Body of pancreas (tissue), 4 donors: ENCODE results near the gene VPS9D1.

Experiments
- POLR2A ChIP-seq, 3 donors: fragments of 450-650 bp; IDR thresholded peaks; one replicate each; pipeline ENCODE4 v1.6.1; 2016; ENCODE audit warnings: antibody characterized with exemption in 3 of 3, mild to moderate bottlenecking in 2 of 3
- TF ChIP-seq, protein P1 (sequence below), 7 experiments: fragments of 450-650 bp in 4 of 7; fragments of 200-600 bp in 3 of 7; sonication (generic) in 3 of 7; IDR thresholded peaks; one replicate each; pipeline ENCODE4 v1.5.1; 2016 to 2019; ENCODE audit warnings: antibody characterized with exemption in 7 of 7

DNA sequence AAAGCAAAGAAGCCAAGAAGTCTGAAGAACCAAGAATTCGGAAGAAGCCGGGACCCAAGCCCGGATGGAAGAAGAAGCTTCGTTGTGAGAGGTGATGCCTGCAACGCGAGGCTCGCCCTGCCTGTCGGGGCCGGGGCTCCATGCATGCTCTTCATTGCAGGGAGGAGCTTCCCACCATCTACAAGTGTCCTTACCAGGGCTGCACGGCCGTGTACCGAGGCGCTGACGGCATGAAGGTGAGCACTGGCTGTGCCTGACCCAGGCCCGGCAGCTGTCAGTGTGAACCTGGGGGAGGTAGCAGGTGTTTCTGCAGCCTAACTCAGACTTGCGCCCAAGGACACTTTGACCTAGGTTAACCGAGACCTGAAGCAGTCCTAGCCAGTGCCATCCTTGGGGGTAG lies 12.6 kb upstream of the VPS9D1 start:
- TF ChIP-seq, protein P1, sequence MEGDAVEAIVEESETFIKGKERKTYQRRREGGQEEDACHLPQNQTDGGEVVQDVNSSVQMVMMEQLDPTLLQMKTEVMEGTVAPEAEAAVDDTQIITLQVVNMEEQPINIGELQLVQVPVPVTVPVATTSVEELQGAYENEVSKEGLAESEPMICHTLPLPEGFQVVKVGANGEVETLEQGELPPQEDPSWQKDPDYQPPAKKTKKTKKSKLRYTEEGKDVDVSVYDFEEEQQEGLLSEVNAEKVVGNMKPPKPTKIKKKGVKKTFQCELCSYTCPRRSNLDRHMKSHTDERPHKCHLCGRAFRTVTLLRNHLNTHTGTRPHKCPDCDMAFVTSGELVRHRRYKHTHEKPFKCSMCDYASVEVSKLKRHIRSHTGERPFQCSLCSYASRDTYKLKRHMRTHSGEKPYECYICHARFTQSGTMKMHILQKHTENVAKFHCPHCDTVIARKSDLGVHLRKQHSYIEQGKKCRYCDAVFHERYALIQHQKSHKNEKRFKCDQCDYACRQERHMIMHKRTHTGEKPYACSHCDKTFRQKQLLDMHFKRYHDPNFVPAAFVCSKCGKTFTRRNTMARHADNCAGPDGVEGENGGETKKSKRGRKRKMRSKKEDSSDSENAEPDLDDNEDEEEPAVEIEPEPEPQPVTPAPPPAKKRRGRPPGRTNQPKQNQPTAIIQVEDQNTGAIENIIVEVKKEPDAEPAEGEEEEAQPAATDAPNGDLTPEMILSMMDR (IDR thresholded peaks at IDR 0.05): no peak
- no peak for TF ChIP-seq POLR2A (IDR thresholded peaks at IDR 0.05)
